Chondrocyte (in vitro differentiated cells): Measurements from ENCODE around the gene SIRT5. TPM values are rescaled to one million over a fixed set of nuclear protein-coding genes. Genes with fewer than 3 reads are reported as not detected.

Experiments used
- DNase-seq: peaks from one replicate; pipeline ENCODE4 v3.0.0; 2021; ENCODE audit warnings: mixed read lengths, low spot score
- H3K27ac Mint-ChIP-seq: one replicate; pipeline ENCODE4 v1.8.0; 2021; ENCODE audit warnings: mild to moderate bottlenecking, moderate library complexity, mixed read lengths; ENCODE audit not compliant: unreplicated experiment
- H3K27me3 Mint-ChIP-seq: 2 replicates; pipeline ENCODE4 v1.8.0; 2021; ENCODE audit warnings: low read depth, mixed read lengths
- H3K36me3 Mint-ChIP-seq: 2 replicates; pipeline ENCODE4 v1.8.0; 2021; ENCODE audit warnings: low read depth, mixed read lengths
- H3K4me1 Mint-ChIP-seq: 2 replicates; pipeline ENCODE4 v1.8.0; 2021; ENCODE audit warnings: low read depth, mild to moderate bottlenecking, mixed read lengths
- H3K4me3 Mint-ChIP-seq: one replicate; pipeline ENCODE4 v1.8.0; 2021; ENCODE audit warnings: mild to moderate bottlenecking, moderate library complexity, mixed read lengths; ENCODE audit not compliant: unreplicated experiment
- H3K9me3 Mint-ChIP-seq: 2 replicates; pipeline ENCODE4 v1.8.0; 2021; ENCODE audit warnings: low read depth, mixed read lengths
- total RNA-seq: library from RNA; stranded (reverse); gene quantifications from 3 replicates; pipeline ENCODE4 v1.2.1, GENCODE V29; 2021
- TF ChIP-seq, protein P1 (sequence below): fragments of 200-600 bp; sonication (generic); IDR thresholded peaks from 2 replicates; pipeline ENCODE4 v1.5.0; 2021; ENCODE audit warnings: antibody characterized with exemption, mild to moderate bottlenecking, moderate library complexity

The SIRT5 gene
- total RNA-seq, 1 donor from 2014 or later, result 8.0 TPM

DNA sequence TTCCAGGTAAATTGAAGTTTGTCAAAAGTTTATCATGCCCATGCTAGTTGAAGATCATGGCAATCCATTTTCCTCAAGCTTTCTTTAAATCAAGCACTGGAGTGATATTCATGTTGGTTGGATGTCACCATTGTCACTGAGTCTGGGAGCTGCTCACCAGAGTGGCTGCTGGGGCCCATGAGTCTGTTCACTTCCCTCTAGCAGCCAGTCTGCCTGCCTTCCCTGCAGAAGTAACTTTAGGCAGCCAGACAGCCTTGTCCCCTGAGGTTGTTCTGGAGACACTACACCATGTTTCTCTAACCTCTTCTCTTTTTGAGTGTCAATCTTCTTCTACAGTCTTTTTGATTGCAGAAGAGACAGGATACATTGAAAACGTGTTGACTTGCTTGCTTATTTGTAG is 5.5 kb downstream of the SIRT5 start:
- H3K36me3 Mint-ChIP-seq, result peaks cover 6% of the 10 kb centered on the region
- no peak for DNase-seq
- H3K9me3 Mint-ChIP-seq, result peaks cover 13% of the 10 kb centered on the region
- H3K27me3 Mint-ChIP-seq, result no peaks in the 10 kb centered on the region
- peaks cover 8% of the 10 kb centered on the region for H3K4me1 Mint-ChIP-seq
- no peak overlapping the region for H3K27ac Mint-ChIP-seq
- TF ChIP-seq, protein P1, sequence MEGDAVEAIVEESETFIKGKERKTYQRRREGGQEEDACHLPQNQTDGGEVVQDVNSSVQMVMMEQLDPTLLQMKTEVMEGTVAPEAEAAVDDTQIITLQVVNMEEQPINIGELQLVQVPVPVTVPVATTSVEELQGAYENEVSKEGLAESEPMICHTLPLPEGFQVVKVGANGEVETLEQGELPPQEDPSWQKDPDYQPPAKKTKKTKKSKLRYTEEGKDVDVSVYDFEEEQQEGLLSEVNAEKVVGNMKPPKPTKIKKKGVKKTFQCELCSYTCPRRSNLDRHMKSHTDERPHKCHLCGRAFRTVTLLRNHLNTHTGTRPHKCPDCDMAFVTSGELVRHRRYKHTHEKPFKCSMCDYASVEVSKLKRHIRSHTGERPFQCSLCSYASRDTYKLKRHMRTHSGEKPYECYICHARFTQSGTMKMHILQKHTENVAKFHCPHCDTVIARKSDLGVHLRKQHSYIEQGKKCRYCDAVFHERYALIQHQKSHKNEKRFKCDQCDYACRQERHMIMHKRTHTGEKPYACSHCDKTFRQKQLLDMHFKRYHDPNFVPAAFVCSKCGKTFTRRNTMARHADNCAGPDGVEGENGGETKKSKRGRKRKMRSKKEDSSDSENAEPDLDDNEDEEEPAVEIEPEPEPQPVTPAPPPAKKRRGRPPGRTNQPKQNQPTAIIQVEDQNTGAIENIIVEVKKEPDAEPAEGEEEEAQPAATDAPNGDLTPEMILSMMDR, result no peak
- no peak overlapping the region for H3K4me3 Mint-ChIP-seq

DNA sequence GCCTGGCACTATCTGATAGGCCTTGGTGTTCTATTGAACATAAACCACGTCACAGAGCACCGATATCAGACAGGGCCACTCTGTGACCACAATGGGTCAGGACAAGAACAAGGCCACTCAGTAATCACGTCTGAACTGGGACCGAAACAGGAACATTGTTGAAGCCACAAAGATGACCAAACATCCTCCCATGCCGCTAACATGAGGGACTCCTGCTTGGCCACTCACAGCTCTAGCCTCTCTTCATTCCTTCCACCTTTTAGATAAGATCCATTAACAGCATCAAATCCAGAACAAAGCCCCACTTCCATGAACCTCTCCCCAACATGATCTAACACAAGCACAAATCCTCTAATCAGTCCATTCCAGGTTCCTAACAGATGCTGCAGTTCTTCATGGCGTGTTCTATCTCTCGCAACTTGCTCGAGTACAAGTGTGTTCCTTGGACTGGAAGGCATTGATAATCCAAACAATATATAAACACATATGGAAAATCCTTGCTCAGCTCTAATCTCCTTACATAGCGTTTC is 7.4 kb downstream of the SIRT5 start:
- TF ChIP-seq, protein P1, result no peak
- Mint-ChIP-seq H3K4me3 (no peak overlapping the region), H3K36me3 (peaks cover 8% of the 10 kb centered on the region), H3K4me1 (no peaks in the 10 kb centered on the region), H3K9me3 (peaks cover 9% of the 10 kb centered on the region), H3K27me3 (no peaks in the 10 kb centered on the region), H3K27ac (no peak overlapping the region)
- no peak for DNase-seq

DNA sequence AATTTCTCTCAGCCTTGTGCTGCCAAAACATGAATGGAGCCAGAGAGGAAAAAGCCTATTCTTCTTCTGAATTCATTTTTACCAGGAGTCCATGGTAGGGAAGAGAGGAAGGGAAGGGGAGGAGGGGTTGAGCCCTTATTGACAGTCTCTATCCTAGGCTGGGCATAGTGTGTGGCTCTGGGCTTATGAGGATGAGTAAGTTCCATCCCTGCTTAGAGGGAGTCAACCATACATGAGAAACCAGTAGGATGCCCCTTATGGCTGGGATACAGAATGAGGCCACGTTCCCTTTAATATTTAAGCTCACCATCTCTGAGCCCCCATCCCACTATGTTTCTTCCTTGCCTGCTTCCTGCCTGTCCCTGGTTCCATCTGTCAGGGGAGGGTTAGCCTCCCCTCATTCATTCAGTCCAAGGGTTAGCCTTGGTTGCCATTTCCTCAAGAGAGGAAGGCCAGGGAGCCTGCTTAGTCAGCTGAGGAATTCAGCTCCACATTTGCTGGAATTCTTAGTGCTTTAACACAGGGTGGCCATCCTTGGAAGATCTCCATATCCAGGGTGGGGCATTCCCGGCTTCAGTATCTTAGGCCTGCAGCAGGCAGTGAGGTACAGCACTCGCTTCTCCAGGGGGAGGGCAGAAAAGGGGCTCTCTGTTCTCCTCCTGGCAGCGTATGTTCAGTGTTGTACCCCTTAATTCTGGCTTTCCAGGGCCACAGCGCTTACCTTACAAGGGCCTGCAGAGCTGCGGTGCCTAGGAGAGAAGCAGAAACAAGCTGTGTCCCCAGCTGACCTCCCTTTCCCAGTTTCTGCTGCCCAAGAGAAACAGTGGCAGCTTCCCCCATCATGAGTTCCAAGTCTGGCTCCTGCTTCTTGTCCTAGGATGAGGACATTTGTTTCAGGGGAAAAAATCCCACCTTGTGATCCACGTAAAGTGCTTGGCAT is 12.5 kb downstream of the SIRT5 start:
- H3K36me3 Mint-ChIP-seq, result peaks cover 12% of the 10 kb centered on the region
- H3K27ac Mint-ChIP-seq, result no peak overlapping the region
- no peak for DNase-seq
- no peak overlapping the region for H3K4me3 Mint-ChIP-seq
- TF ChIP-seq, protein P1, result no peak
- no peaks in the 10 kb centered on the region for H3K4me1 Mint-ChIP-seq
- no peaks in the 10 kb centered on the region for H3K9me3 Mint-ChIP-seq
- H3K27me3 Mint-ChIP-seq, result no peaks in the 10 kb centered on the region

DNA sequence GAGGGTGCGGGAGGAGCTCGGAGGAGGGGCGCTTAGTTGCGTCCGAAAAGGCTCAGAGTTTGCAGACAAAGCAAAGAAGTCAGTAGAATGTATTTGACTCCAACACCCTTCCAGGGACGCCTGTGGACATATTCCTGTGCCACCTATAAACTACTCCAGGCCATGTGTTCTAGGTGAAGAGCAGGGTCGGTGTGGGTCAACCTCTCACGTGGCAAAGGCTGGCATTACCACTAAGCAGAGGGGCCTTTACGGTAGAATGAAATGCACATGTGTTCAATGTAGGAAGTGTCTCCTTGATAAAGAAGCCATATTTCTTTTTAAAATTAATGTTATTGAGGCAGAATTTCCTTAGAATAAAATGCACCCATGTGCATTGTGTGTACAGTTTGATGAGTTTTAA is 15.4 kb downstream of the SIRT5 start:
- Mint-ChIP-seq H3K9me3 (no peaks in the 10 kb centered on the region), H3K4me3 (no peak overlapping the region), H3K27me3 (no peaks in the 10 kb centered on the region), H3K36me3 (peaks cover 14% of the 10 kb centered on the region), H3K27ac (no peak overlapping the region), H3K4me1 (no peaks in the 10 kb centered on the region)
- DNase-seq, result no peak
- TF ChIP-seq, protein P1, result no peak

DNA sequence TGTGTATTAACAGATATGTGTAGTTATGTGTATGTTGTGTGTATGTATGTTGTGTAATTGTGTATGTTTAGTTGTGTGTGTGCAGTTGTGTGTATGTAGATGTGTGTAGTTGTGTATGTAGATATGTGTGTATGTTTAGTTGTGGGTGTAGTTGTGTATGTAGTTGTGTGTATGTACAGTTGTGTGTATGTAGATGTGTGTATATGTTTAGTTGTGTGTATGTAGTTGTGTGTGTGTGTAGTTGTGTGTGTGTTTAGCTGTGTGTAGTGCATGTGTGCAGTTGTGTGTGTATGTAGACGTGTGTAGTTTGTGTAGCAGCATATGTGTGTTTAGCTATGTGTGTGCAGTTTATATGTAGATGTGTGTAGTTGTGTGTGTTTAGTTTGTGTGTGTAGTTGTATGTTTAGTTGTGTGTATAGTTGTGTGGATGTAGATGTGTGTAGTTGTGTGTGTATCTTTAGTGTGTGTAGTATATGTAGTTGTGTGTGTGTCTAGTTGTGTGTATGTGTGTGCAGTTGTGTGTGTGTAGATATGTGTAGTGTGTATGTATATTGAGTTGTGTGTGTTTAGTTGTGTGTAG is 16.3 kb downstream of the SIRT5 start:
- TF ChIP-seq, protein P1, result no peak
- peaks cover 13% of the 10 kb centered on the region for H3K36me3 Mint-ChIP-seq
- no peak overlapping the region for H3K4me3 Mint-ChIP-seq

More for the DNA sequence above, 16.3 kb downstream of the SIRT5 start:
- no peak for DNase-seq
- Mint-ChIP-seq H3K9me3 (no peaks in the 10 kb centered on the region), H3K27ac (no peak overlapping the region), H3K27me3 (no peaks in the 10 kb centered on the region), H3K4me1 (no peaks in the 10 kb centered on the region)
